A549 (cell line): ENCODE measurements around the gene CLDN6.

Experiments
- ESRRA ChIP-seq: fragments of 150-350 bp; IDR thresholded peaks from 2 replicates; pipeline ENCODE4 v1.6.1; 2014; ENCODE audit warnings: mild to moderate bottlenecking, low read length, borderline replicate concordance
- KDM1A ChIP-seq: fragments of 200-600 bp; sonication (generic); IDR thresholded peaks from 2 replicates; pipeline ENCODE4 v1.6.1; 2016; ENCODE audit warnings: low read depth, mild to moderate bottlenecking
- RAD21 ChIP-seq, 2 experiments: fragments of >200 bp in 1 of 2; sonication (Bioruptor Twin) in 1 of 2; formaldehyde crosslinking in 1 of 2; IDR thresholded peaks in 1 of 2; conservative IDR thresholded peaks in 1 of 2; 2 replicates in 1 of 2; 3 replicates in 1 of 2; pipeline ENCODE4 v1.6.1; 2012 to 2018; ENCODE audit warnings: inconsistent platforms in 1 of 2
- RFX5 ChIP-seq: fragments of 450-650 bp; IDR thresholded peaks from 2 replicates; pipeline ENCODE4 v1.7.1; 2014; ENCODE audit warnings: antibody characterized with exemption, mild to moderate bottlenecking, moderate library complexity
- TF ChIP-seq, protein P1 (sequence below): fragments of >200 bp; sonication (Bioruptor Twin); formaldehyde crosslinking; IDR thresholded peaks from 3 replicates; pipeline ENCODE4 v1.5.1; 2016

DNA sequence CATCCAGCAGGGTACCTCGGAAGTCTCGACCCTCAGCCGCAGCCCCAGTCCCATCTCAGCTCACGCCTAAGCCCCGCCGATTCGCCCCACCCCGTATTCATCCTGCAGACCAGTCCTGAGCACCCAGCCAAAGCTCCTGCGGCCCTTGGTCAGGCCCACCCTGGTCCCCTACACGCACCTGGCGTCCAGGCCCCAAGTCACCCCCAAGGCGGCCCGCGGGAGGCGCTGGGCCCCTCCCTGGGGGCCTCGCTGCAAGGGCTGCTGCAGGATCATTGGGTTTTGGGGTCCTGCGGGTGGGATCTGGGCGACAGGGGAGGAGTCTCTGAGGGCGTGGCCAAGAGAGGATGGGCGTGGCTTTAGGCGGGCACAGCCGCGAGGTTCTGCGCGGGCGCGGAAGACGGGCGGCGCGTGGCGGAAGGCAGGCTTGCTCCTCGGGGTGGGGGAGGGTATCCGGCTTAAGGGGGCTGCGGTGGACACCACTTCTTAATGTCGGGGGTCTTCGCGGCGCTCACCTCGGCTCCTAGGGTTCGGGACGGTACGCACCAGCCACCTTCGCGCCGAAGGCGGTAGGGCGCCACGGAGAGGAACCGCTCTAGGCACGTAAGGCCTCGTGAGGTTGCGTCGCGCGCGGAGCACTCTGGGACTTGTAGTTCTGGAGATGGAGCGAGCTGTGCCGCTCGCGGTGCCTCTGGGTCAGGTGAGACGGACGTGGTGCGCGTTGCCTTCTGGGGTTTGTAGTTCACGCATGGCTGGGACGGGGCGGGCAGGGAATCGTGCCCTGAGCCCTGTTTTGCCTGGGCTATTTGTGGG is 5.9 kb upstream of the CLDN6 start, which contains the start of the genes HCFC1R1 and THOC6:
- TF ChIP-seq ESRRA (peak; percentile 57; the same call in 1 of the 2 replicates), RAD21 (conservative IDR thresholded peaks at IDR 0.05 in 1 of 2, IDR thresholded peaks at IDR 0.05 in 1 of 2) (no peak), RFX5 (no peak), KDM1A (no peak)
- TF ChIP-seq, protein P1, sequence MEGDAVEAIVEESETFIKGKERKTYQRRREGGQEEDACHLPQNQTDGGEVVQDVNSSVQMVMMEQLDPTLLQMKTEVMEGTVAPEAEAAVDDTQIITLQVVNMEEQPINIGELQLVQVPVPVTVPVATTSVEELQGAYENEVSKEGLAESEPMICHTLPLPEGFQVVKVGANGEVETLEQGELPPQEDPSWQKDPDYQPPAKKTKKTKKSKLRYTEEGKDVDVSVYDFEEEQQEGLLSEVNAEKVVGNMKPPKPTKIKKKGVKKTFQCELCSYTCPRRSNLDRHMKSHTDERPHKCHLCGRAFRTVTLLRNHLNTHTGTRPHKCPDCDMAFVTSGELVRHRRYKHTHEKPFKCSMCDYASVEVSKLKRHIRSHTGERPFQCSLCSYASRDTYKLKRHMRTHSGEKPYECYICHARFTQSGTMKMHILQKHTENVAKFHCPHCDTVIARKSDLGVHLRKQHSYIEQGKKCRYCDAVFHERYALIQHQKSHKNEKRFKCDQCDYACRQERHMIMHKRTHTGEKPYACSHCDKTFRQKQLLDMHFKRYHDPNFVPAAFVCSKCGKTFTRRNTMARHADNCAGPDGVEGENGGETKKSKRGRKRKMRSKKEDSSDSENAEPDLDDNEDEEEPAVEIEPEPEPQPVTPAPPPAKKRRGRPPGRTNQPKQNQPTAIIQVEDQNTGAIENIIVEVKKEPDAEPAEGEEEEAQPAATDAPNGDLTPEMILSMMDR: no peak
